Measurements from ENCODE around the gene PTDSS2.
"Not testable (repeated sequence)": the region's sequence is repeated elsewhere in the genome, so short reads cannot be mapped to it uniquely, and the experiment has no call there.

PTDSS2 gene

DNA sequence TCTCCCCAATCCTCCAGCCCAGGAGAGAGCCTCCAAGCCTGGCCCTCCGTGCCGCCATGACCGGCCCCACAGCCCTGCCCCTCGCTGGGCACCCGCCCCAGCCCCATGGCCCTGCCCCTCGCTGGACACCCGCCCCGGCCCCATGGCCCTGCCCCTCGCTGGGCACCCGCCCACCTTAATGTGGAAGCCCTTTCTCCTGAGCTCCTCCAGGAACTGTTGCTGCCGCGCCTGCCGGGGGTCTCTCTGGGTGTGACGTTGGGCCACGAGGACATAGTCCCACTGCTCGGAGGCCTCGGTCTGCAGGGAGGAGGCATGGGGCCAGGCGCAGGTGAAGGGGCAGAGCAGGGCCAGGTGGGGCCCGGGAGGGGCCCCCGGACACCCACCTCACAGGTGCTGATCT is 16.4 kb upstream of the PTDSS2 start:
- no peak for DNase-seq

DNA sequence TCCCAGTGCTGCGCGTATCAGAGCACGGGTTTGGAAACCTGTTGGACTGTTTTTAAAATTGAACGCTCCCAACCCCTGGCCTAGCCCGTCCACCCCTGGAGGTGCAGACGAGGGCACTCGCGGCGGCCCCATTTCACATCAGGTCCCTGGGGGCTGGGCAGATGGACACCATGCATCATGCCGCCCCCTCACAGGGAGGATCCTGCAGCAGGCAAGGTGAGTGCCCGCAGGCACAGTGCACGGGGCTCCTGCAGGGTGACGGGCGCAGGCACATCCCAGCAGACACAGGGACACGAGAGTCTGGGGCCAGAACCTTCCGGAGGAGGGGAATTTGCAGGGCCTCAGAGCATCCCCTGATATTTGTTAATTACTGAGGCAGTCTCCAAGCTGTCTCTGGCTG is 15.6 kb upstream of the PTDSS2 start:
- no peak for DNase-seq

DNA sequence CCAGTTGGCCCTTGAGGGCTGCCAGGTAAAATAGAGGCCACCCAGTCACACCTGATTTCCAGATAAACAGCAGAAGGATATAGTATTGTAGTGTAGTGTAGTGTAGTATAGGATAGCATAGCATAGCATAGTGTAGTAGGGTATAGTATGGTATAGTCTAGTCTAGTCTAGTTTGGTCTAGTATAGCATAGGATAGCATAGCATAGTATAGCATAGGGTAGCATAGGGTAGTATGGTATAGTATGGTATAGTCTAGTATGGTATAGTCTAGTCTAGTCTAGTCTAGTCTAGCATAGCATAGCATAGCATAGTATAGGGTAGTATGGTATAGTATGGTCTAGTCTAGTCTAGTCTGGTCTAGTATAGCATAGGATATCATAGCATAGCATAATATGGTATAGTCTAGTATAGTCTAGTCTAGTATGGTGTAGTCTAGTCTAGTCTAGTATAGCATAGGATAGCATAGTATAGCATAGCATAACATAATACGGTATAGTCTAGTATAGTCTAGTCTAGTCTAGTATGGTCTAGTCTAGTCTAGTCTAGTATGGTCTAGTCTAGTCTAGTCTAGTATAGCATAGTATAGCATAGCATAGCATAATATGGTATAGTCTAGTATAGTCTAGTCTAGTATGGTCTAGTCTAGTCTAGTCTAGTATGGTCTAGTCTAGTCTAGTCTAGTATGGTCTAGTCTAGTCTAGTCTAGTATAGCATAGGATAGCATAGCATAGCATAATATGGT is 14.9 kb upstream of the PTDSS2 start:
- DNase-seq: not testable (repeated sequence)

DNA sequence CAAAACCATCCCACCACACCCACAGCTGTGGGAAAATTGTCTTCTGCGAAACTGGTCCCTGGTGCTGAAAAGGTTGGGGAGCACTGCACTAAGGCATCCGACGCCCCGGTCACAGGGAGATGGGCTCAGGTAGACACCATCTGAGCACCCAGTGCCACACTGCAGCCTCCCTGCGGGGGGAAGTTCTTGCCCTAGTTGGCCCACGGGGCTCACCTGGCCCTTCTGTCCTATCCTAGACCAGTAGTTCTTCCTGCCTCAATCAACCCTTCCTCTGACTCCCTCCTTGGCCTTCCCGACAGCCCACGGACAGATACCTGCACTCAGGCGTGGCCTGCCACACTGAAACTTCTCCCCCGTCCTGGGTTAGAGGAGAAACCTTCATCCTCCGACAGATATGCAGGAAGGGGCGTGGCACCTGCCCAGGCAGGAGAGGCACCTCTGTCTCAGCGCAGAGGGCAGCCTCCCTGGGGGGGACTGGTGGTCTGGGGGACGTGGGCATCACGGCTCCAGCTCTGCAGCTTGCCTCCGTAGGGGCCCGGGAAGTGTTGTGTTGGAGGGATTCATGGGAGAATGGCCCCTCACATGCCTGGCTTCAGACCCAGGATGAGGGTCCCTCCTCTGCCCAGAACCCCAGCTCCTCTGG is 12.7 kb upstream of the PTDSS2 start:
- DNase-seq: no peak

DNA sequence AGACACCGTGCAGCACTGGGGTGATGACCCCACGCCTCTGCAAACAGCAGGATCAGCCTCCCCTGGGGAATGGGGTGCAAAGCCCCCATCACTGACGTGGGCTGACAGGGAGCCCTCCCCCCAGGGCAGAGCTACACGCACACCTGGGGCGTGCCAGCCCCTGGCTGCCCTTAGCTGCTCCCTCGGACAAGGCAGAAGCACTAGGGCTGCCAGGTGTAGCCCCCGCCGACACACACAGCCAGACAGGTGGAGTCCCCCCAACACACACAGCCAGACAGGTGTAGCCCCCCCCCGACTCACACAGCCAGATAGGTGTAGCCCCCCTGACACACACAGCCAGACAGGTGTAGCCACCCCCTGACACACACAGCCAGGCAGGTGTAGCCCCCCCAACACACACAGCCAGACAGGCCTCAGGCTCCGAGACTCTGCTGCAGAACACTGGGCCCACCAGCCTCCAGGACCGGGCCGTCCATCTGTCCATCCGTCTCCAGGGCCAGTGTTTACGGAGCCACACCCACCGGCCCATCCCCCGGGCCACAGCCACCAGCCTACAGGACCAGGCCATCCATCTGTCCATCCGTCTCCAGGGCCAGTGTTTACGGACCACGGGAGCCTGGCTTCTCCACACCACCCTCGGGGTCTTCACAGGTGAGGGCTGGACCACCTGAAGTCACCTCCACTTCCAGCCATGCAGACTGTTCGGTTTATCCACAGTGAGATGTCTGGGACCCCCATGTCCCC is 11.8 kb upstream of the PTDSS2 start:
- DNase-seq: no peak

DNA sequence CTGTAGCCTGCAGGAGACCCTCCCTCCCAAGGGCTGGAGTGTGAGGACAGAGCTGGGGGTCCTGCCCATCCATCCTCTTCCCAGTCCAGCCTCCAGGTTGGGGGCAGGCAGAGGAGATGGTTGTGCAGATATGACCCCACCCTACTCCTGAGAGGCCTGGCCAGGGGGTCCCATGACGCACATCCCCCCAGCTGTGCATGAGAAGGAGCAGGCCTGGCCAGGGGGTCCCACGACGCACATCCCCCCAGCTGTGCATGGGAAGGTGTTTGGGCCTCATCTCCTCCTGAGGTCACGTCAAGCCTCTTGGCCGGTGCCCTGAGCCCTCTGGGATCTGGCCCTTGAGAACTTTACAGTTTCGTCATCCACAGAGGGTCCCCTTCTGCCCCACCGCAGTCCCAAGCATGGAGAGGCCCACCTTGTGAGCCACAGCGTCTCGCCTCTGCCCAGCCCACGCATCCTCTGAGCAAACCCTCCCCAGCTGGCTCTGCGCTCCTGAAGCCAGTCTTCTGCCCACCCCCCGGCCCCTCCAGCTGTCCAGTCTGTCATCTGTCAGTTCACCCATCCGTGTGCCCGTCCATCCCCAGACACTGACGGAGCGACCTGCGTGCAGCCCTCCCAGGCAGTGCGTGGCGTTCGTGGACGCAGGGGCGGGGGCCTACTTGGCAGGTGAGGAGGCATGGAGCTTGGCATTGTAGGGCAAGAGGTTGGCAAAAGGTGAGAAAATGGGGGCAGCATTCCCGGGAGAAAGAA is 10.6 kb upstream of the PTDSS2 start:
- no peak for DNase-seq

DNA sequence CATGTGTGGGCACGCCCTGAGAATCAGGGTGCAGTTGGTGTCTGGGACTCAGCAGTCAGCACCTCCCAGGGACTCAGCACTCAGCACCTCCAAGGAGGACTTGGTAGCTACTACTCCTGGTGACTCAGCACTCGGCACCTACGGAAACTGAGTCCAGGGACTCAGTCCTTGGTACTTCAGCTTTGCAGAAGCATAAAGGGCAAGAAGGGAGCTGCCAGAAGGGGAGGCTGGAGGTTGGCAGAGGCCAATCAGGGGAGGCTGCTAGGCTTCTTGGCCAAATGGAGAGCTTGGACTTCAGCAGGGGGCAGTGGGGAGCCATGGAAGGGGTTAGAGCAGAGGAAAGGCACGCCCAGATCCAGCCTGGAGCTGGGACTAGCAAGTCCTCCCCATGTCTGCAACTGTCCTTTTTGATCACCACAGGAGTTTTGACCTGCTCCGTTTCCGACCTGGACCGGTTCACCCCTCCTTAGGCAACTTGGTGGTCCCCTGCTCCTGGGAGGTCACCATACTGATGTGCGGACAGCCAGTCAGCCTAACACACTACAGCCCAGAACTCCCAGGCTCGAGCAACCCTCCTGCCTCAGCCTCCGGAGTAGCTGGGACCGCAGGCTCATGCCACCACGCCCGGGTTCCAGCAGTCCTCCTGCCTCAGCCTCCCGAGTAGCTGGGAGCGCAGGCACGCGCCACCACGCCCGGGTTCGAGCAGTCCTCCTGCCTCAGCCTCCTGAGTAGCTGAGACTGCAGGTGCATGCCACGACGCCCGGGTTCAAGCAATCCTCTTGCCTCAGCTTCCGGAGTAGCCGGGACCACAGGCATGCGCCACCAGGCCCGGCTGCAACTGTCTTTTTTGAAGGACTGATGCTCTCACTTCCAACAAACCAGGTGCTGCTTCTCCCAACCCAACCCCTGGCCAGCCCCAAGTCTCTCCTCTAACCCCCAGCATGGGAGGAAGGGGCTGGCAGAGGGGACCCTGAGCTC is 9.7 kb upstream of the PTDSS2 start:
- no peak for DNase-seq

DNA sequence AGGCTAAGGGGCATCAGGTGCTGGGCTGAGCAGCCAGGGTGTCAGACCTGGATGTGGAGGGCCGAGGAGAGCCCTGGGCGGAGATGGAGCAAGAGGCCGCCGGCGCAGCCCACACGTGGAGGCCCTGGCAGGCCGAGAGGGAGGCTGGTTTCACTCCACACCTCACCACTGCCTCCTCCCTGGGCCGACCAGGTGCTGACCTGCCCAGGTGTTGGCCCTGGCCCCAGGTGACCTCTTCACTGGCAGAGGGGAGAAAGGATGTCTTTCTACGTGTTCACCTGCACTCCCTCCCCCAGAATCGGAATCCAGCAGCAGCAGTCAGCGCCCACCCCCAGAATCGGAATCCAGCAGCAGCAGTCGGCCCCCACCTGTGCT is 9.0 kb upstream of the PTDSS2 start:
- no peak for DNase-seq

DNA sequence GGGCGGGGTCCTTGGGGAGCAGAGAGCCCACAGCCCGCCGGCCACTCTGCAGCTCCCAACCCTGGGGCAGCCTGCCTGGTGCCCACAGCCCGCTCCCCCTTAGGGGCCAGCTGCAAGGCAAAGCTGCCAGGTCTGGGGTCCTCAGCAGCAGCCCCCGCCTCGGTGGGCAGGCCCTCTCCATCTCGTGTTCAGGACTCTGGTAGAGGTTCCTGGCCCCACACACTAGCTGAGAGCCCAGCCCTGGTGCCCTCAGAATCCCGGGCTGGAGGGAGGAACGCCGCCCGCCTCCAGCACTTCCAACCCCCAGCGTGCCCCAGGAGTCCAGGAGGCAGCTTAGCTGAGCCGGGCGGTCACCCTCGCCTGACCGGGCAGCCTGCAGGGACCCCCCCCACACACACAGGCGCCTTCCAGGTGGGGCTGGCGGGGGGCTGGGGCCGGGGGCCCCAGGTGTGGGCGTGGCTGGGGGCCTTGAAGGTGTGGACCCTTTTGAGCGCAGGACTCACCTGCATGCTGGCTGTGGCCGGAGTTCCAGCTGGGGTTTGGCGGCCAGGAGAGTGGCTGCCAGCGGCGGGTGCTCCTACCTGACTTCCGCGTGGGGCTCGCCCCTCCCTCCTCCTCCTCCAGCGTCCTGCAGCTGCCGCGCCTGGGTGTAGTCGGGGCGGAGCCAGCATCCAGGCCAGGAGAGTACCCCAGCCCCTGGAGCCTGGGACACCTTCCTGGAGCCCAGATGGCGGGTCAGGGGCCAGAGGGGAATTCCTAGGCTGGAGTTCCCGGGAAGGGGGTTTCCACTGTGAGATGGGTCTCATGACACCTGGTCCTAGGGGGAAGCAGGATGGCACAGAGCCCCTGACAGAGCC is 8.4 kb upstream of the PTDSS2 start, which contains the start of gene ANO9:
Gene ANO9 (minus strand): TSS at position 594 of the 857 bp plus-strand sequence. CDS start 85 bp downstream, at position 509.
- peak; percentile 74 for DNase-seq

DNA sequence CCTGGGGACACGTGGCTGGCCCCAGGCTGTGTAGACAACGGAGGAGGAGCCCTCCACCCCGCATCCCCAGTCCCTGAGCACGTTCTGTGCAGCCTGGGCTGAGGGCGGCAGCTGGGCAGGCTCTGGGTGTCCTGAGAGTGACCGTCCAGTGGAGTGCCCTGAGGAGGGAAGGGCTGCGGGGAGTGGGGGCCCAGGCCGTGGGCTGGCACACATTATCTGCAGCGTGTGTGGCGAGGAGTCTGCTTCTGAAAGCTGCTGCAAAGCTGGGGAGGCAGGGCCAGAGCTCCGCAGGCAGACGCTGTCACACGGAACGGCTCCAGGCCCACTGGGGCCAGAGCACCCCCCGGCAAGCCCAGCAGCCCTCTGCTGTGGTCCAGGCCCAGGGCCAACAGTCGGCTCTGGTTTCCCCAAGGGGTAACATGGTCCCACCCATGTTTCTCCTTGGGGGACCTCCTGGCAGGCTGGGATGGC is 7.4 kb upstream of the PTDSS2 start:
- DNase-seq: no peak

DNA sequence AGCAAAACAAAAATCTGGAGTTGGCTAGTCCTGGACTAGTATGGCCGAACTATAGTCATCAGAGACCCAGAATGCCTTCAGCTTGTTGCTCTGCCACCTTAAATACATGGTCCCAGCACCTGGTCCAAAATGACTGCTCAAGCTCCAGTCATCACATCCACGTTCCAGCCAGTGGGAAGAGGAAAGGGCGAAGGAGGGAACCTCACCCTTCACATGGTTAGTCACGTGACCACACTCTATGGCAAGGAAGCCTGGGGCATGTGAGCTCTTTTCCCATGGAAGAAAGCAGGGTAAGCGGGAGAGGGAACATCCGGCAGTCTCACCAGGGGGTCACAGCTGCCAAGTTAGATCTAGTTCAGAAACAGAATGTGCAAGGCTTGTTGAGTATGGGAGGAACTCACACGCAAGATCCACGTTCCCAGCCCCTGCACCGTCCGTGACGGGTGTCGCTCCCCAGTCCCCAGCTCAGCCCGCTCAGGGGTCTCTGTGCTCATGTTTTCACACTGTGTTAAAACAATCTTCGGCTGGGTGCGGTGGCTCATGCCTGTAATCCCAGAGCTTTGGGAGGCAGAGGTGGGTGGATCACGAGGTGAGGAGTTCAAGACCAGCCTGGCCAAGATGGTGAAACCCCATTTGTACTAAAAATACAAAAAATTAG is 6.4 kb upstream of the PTDSS2 start:
- no peak for DNase-seq

DNA sequence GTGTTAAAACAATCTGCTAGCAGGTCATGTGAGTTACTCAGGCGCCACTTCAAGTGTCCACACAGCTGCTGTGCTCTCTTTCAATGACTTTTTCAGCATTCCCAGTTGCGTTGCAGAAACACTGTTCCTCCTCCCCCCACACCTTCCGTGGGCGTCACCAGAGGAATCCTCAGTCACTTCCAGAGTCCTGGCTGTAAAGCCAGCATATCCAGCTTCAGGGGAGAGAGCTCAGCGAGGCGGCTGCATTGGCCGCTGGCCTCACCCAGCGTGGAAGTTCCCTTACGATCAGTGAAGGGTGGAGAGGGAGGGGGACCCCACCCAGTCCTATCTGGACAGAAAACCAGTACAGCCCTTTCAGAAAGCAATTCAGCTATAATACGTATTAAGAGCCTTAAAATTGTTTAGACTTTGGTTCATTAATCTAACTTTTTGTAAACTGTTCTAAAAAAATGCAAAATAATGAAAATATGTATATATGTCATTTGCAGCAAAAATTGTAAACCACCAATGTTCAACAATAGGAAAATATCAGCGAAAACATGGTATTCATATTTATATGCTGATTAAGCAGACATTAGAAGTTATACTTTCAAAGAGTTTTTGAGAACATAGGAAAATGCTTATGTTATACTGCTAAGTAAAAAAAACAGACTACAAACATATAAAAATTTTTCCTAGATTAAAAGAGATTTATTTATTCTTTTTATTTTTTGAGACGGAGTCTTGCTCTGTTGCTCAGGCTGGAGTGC is 5.5 kb upstream of the PTDSS2 start:
- no peak for DNase-seq

DNA sequence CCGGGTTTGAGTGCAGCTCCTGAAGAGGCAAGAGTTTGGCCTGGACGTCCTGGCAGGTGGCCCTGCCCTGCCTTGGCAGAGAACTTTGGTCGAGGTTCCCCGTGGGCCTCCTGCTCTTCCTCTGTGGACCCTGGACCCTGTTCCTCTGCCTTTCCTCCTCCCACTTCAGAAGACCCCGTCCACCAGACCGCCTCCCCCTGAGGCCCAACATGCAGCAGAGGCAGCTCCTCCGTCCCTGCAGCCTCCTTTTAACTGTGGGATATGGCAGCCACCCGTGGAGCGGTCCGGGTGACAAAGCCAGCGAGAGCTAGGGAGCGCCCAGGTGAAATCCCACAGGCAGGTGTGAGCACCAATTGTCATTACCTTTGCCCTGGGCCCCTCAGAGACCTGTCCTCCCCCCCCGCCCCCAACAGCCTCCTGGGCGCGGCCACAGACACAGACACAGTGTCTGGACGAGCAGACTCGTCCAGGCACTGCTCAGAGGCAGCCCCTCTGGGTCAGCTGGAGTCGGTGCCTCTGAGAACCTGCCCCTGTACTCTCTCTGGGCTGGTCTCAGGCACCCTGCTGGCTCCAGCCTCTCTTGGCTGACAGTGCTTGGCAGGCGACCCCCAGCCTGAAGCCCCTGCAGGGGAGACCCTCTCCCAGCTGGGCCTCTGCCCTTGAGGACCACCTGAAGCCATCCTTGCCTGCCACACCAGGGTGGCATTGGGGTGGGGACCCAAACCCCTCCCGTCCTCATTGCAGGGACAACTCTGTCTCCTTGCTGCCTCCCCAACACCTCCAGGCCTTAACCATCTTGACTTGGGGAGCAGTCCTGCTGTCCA is 4.1 kb upstream of the PTDSS2 start:
- no peak for DNase-seq

DNA sequence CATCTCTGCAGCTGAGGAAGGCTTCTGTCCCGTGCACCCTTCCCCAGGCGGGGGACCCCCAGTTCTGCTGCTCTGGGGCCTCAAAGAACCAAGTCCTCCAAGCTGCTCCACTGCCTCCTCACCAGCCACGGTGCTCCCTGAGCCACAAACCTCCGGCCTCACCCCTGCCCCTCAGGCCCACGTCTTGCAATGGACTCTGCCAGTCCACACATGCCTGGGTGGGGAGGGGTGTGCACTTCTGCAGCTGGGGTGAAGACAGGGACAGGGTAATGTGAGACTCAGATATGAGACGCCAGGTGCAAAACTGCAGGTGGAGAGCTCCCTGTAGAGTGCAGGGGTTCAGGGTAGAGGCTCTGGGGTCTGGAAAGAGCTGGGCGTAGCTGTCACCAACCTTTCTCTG is 3.2 kb upstream of the PTDSS2 start:
- DNase-seq: no peak

DNA sequence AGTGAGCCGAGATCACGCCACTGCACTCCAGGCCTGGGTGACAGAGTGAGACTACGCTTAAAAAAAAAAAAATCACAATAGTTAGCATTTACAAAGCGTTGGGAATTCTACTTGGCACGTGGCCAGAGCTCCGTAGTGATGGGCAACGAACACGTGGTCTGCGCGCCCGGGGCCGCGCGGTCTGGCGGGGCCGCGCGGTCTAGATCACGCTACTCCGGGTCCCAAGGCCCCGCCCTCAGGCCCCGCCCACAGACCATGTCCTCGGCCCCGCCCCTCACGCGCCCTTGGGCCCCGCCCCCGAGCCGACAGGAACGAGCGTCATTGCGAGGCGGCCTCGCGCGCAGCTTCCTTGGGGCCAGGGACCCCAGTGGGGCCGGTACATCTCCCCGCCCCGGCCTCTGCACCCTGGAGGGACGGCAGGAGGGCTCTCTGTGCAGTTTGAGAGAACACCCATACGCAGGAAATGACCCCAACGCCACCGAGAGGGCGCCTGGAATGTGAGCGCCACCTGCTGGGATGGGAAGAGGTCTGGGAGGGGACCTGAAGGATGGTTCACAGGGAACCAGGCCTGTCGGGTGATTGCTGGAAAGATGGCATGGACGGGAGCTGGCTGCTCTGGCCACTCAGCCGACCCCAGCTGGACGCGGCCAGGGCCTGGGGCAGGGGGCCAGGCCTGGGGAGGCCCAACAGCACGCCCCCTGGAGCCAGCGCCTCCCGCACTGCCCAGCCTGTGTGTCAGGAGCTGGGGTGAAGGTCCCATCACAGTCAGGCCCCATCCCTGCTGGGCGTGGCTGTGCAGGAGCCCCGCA is 2.0 kb upstream of the PTDSS2 start:
- DNase-seq: peak; percentile 94

DNA sequence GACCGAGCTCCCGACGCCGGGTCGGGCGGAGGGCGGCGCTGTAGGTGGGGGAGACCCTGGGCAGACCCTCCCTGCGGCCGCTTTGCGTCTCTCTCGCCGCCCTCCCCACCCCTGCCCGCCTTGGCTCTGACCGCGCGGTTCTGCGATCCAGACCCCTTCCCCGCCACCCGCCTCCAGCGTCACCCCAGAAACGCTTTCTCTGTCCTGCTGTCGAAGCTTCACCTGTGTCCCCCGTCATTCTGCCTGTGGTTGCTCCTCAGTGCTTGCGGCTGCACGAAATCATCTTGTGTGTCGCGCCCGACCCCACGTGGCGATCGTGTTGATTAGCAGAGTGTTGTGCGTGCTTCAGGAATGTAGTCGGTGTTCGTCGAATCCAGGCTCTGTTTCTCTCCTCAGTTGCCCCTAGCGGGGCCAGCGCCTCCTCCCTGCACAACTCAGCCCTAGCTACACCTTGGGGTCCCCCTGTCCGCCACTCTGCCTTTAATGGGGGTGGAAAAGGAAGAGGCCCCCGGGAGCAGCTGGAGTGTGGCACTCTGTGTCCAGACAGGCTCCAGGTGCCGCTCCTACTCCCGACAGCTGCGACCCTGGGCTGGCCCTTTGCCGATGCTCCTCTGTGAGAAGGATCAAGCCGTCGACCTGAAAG is 851 bp downstream of the PTDSS2 start:
- DNase-seq: peak; percentile 84

DNA sequence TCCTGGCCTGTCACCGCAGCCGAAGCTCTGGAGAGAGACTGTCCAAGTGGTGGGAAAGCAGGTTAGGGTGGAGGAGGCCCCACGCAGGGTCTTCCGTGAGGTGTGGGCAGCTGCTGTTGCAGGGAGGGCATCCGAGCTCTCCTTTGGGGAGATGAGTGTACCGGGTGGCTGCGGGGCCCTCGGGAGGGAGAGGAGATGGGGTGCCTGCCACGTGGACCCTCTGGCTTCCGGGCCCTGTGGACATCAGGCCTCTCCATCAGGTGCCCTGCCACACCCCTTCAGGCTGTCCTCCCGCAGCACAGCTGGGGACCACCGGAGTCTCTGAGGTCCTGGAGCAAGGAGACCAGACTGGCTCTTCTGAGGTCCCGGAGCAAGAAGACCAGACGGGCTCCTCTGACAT is 1.7 kb downstream of the PTDSS2 start:
- no peak for DNase-seq
